WI38 (cell line): ENCODE measurements around the gene MYO3B.
"Not testable (repeated sequence)": the region's sequence is repeated elsewhere in the genome, so short reads cannot be mapped to it uniquely, and the experiment has no call there.

ENCODE experiments used
- H3K4me3 ChIP-seq: 2 replicates; pipeline ENCODE4 v1.5.1; 2011; ENCODE audit warnings: low read depth, mild to moderate bottlenecking, control low read depth, low read length
- TF ChIP-seq, protein P1 (sequence below): IDR thresholded peaks from 2 replicates; pipeline ENCODE4 v1.5.1; 2012; ENCODE audit warnings: low read depth, mild to moderate bottlenecking, control low read depth, low read length

The MYO3B gene

GRCh38 chr2:170425281-170425751, 247.4 kb downstream of the MYO3B start:
- TF ChIP-seq, protein P1, sequence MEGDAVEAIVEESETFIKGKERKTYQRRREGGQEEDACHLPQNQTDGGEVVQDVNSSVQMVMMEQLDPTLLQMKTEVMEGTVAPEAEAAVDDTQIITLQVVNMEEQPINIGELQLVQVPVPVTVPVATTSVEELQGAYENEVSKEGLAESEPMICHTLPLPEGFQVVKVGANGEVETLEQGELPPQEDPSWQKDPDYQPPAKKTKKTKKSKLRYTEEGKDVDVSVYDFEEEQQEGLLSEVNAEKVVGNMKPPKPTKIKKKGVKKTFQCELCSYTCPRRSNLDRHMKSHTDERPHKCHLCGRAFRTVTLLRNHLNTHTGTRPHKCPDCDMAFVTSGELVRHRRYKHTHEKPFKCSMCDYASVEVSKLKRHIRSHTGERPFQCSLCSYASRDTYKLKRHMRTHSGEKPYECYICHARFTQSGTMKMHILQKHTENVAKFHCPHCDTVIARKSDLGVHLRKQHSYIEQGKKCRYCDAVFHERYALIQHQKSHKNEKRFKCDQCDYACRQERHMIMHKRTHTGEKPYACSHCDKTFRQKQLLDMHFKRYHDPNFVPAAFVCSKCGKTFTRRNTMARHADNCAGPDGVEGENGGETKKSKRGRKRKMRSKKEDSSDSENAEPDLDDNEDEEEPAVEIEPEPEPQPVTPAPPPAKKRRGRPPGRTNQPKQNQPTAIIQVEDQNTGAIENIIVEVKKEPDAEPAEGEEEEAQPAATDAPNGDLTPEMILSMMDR, result no peak
- no peak overlapping the region for H3K4me3 ChIP-seq

- H3K4me3 ChIP-seq, result no peak overlapping the region
- TF ChIP-seq, protein P1, result no peak
Measured at GRCh38 chr2:170428868-170429267, 250.9 kb downstream of the MYO3B start.

- H3K4me3 ChIP-seq, result no peak overlapping the region
- TF ChIP-seq, protein P1, result no peak
Measured at GRCh38 chr2:170432823-170433222, 254.9 kb downstream of the MYO3B start.

DNA sequence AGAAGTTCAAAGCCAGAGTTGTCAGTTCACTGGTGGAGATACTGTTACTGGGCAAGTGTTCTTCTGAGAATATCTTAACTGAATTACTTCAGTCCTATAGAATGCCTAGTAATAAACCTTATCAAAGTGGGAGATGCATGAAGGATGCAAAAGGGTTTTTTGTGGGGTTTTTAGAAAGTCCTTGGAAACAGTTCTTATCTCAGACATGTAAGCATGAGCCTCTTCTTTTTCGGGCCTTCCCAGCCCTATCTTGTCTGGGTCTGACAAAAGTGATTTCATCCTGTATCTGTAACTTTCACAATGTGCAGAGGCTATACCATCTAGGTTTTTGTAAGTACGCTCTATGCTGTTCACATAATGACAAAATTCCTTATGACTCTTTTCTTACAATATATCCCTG, 255.5 kb downstream of the MYO3B start:
- TF ChIP-seq, protein P1, result no peak
- H3K4me3 ChIP-seq, result no peak overlapping the region

DNA sequence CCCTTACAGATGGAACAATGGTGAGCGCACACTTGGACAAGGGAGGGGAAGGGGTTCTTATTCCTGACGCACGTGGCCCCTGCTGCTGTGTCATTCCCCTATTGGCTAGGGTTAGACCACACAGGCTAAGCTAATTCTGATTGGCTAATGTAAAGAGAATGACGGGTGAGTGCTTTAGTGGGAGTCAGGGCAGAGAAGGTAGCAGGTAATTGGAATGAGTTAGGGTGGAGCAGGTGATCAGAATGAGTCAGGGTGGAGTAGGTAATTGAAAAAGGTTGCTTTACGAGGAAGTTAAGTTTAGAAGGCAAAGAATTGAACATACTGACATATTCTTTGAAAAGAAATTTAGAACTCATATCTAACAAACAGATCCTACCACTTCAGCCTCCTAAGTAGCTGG, 256.4 kb downstream of the MYO3B start:
- not testable (repeated sequence) for H3K4me3 ChIP-seq

- TF ChIP-seq, protein P1, result no peak
- H3K4me3 ChIP-seq, result no peak overlapping the region
Measured at GRCh38 chr2:170434900-170435621, 257.1 kb downstream of the MYO3B start.

GRCh38 chr2:170436077-170436943, 258.4 kb downstream of the MYO3B start:
- TF ChIP-seq, protein P1, result no peak
- no peak overlapping the region for H3K4me3 ChIP-seq
